Stimulated activated CD8-positive, alpha-beta memory T cell treated with anti-CD3 and anti-CD28 coated beads, Interleukin-7, amount 100 ng/mL, for 24 hours (primary cell): ENCODE results near the gene GAL3ST2.
"Not testable (repeated sequence)": the region's sequence is repeated elsewhere in the genome, so short reads cannot be mapped to it uniquely, and the experiment has no call there.

Source experiments
- DNase-seq: peaks from one replicate; pipeline ENCODE4 v3.0.0-alpha.2; 2020; ENCODE audit warnings: low read depth

Gene GAL3ST2

GRCh38 chr2:241820625-241821384, 44.2 kb downstream of the GAL3ST2 start:
- DNase-seq, result no peak

- no peak for DNase-seq
Observed at GRCh38 chr2:241821460-241822263, 45.0 kb downstream of the GAL3ST2 start.

DNA sequence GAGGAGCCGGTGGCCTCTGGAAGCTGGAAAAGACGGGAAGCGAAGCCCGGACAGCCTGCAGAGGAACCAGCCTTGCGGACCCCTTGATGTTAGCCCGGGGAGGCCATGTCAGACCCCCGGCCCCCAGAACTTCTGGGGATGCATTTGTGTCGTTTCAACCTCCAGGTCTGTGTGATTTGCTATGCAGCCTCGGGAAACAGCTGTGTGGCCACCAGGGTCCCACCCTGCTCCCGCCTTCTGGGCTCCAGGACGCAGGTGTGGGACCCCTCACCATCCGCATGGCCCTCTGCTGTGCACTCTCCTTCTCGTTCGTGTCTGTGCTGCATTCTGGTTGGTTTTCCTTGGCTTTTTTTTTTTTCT, 45.6 kb downstream of the GAL3ST2 start:
- DNase-seq, result no peak

GRCh38 chr2:241823531-241824437, 47.2 kb downstream of the GAL3ST2 start:
- not testable (repeated sequence) for DNase-seq

GRCh38 chr2:241827394-241827793, 50.8 kb downstream of the GAL3ST2 start:
- DNase-seq, result no peak

DNA sequence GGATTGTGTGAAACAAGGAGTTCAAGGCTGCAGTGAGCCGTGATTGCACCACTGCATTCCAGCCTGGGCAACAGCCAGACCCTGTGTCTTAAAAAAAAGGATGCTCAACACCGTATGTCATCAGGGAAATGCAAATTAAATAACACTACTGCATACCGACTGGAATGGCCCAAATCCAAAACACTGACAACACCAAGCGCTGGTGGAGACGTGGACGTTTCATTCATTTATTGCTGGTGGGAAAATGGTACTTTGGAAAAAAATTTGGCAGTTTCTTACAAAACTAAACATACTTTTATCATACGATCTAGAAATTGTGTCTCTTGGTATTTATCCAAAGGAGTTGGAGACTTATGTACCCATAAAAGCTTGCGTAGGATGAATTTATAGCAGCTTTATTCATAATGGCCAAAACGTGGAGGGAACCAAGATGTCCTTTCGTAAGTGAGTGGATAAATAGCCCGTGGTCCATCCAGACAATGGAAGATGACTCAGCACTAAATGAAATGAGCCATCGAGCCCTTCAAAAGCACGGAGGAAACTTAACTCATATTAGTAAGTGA, 56.6 kb downstream of the GAL3ST2 start:
- DNase-seq, result no peak

GRCh38 chr2:241833756-241834526, 57.3 kb downstream of the GAL3ST2 start:
- DNase-seq, result not testable (repeated sequence)

GRCh38 chr2:241834527-241835210, 58.0 kb downstream of the GAL3ST2 start:
- no peak for DNase-seq

DNA sequence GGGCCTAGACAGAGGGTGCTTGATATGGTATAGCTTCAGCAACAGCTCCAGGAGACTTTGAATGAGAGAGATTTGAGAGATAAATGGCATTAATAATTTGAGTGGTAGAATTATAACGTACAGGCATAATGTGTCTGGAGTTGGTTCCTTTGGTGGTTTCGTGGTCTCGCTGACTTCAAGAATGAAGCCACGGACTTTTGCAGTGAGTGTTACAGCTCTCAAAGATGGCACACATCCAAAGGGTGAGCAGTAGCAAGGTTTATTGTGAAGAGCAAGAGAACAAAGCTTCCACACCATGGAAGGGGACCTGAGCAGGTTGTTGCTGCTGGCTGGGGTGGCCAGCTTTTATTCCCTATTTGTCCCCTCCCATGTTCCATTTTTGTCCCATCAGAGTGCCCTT, 59.0 kb downstream of the GAL3ST2 start:
- DNase-seq, result no peak

- DNase-seq, result no peak
Observed at GRCh38 chr2:241836292-241836691, 59.7 kb downstream of the GAL3ST2 start.

- DNase-seq, result no peak
Observed at GRCh38 chr2:241837197-241837965, 60.8 kb downstream of the GAL3ST2 start.

DNA sequence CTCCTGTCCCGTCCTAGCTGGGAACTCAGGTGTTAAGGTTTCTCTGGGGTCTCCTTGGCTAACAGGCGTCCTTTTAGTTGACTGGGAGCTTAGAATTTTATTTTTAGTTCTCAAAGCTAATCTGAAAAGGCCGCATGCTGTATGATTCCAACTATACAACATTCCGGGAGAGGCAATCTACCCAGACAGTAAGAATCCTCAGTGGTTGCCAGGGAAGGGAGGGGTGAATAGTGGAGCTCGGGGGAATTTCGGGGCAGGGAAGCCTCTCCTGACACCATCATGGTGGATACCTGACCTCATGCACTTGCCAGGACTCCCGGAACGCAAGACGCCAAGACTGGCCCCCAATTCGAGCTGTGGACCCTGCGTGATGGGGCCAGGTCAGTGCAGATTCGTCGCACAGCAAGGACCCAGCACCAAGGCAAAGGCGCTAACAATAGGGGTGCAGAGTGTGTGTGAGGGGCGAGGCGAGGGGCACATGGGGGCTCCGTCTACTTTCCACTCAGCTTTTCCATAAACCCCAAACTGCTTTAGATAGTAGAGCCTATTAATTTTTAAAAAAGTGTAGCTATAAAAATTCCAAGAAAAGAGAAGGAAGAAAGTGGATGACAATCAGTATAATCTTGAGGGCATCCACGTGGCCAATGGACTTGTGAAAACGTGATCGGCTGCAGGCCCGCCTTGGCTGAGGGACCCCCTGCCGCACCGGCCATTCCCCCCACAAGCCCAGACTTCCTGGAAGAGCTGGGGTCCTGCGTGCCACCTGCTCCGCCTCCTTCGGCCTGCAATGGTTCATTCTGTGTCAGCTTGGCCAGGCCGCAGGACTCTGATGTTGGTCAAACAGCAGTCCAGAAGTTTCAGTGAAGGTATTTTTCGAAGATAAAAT, 64.8 kb downstream of the GAL3ST2 start:
- DNase-seq, result no peak

GRCh38 chr2:241842067-241842415, 65.4 kb downstream of the GAL3ST2 start:
- no peak for DNase-seq

DNA sequence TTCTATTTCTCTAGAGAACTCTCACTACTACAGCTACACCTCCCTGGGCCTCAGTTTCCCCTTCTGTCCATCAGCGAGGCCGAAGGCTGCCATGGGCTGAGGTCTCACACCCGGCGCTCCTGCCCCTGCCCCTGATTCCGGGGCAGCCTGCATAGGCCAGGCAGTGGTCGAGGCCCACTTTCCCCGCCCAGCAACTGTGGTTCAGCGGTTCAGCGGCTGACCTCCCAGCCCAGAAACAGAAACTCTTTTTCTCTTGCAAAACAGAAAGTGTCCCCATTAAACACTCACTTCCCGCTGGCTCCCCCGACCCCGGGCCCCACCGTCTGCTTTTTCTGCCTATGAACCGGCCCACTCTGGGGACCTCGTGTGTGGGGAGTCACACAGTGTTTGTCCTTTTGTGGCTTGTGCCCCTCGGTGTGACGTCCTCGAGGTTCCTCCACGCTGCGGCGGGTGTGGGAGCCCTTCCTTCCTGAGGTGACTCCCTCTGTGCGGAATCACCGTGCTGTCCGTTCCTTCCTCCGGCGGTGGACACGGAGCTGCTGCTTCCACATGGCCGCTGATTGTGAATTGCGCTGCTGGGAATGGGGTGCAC, 66.1 kb downstream of the GAL3ST2 start:
- DNase-seq, result no peak

DNA sequence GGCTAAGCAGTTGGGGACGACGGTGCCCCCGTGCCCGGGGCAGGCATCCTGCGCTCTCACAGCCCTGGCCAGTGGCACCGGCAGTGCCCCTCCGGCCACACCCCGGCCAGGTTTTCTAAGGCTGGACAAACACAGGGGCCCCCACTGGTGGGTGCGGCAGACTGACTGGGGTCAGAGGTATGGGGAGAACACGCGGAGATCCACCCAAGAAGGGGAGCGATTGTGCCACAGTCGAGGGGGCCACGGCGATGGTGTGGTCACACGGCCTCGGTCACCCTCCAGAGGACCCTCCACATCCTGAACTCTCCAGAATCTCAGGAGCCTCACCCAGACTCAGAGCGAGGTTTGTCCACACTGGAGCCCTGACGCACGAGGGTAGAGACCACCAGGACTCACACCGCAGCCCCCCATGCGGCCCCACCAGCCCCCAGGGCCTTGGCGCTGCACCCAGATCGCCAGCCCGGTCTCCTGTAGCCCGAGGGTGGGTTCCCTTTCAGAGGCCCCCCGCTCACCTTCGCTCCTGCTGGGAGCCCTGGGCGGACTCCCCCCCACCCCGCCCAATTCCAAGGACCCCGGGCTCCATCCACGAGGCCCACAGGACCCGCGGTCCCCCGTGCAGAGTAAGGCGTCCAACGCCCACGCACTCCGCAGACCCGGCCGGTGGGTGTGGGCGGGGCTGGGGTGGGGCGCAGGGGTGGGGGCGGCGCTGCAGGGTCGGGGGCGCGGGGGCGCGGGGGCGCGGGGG, 66.9 kb downstream of the GAL3ST2 start:
- DNase-seq, result no peak

GRCh38 chr2:241844066-241844728, 67.6 kb downstream of the GAL3ST2 start:
- peak; percentile 70 for DNase-seq
